MM.1S (cell line): ENCODE measurements around the gene FRAT2.

Experiments
- DNase-seq: peaks from one replicate; pipeline ENCODE4 v3.0.0-alpha.2; 2015
- H2AFZ ChIP-seq: fragments of 300-600 bp; sonication (generic); 2 replicates; pipeline ENCODE4 v1.6.0; 2016; ENCODE audit warnings: antibody characterized with exemption, low read length
- H3F3A ChIP-seq: fragments of 300-600 bp; sonication (generic); 2 replicates; pipeline ENCODE4 v1.6.1; 2016; ENCODE audit warnings: mild to moderate bottlenecking, antibody characterized with exemption, low read length, moderate library complexity, mixed read lengths; ENCODE audit not compliant: insufficient read depth
- H3K27ac ChIP-seq: fragments of 300-600 bp; sonication (generic); 2 replicates; pipeline ENCODE4 v1.5.1; 2016; ENCODE audit warnings: mild to moderate bottlenecking, low read length
- H3K27me3 ChIP-seq: fragments of 300-600 bp; sonication (generic); replicated peaks from 2 replicates; pipeline ENCODE4 v1.6.0; 2016; ENCODE audit warnings: low read length; ENCODE audit not compliant: insufficient read depth
- H3K36me3 ChIP-seq: fragments of 300-600 bp; sonication (generic); replicated peaks from 2 replicates; pipeline ENCODE4 v1.6.1; 2016; ENCODE audit warnings: mild to moderate bottlenecking, low read length, mixed read lengths; ENCODE audit not compliant: insufficient read depth
- H3K4me1 ChIP-seq: fragments of 300-600 bp; sonication (generic); 2 replicates; pipeline ENCODE4 v1.6.1; 2016; ENCODE audit warnings: low read length, mixed read lengths
- H3K4me2 ChIP-seq: fragments of 300-600 bp; sonication (generic); 2 replicates; pipeline ENCODE4 v1.6.0; 2016; ENCODE audit warnings: low read depth, low read length
- H3K4me3 ChIP-seq: fragments of 300-600 bp; sonication (generic); 2 replicates; pipeline ENCODE4 v1.5.1; 2016; ENCODE audit warnings: low read length, mixed read lengths
- H3K79me2 ChIP-seq: fragments of 300-600 bp; sonication (generic); 2 replicates; pipeline ENCODE4 v1.6.1; 2016; ENCODE audit warnings: mixed run types, low read length, mixed read lengths
- H3K9ac ChIP-seq: fragments of 300-600 bp; sonication (generic); 2 replicates; pipeline ENCODE4 v1.6.1; 2016; ENCODE audit warnings: low read length, mixed read lengths
- H3K9me2 ChIP-seq: fragments of 300-600 bp; sonication (generic); replicated peaks from 2 replicates; pipeline ENCODE4 v1.6.1; 2016; ENCODE audit warnings: mild to moderate bottlenecking, low read length, mixed read lengths; ENCODE audit not compliant: insufficient read depth
- H3K9me3 ChIP-seq: fragments of 300-600 bp; sonication (generic); replicated peaks from 2 replicates; pipeline ENCODE4 v1.6.1; 2016; ENCODE audit warnings: mild to moderate bottlenecking, low read length, mixed read lengths; ENCODE audit not compliant: insufficient read depth
- H4K20me1 ChIP-seq: fragments of 300-600 bp; sonication (generic); 2 replicates; pipeline ENCODE4 v1.6.1; 2016; ENCODE audit warnings: mild to moderate bottlenecking, low read length, moderate library complexity, mixed read lengths; ENCODE audit not compliant: insufficient read depth
- EZH2 ChIP-seq: fragments of 300-600 bp; sonication (generic); optimal IDR thresholded peaks from 2 replicates; pipeline ENCODE3; 2017; ENCODE audit warnings: low read depth, mild to moderate bottlenecking, antibody characterized with exemption, low read length, mixed read lengths
- EZH2phosphoT487 ChIP-seq: fragments of 300-600 bp; sonication (generic); IDR thresholded peaks from 2 replicates; pipeline ENCODE4 v1.6.1; 2018; ENCODE audit warnings: antibody characterized with exemption, low read length
- TF ChIP-seq, protein P1 (sequence below): fragments of 300-600 bp; sonication (generic); IDR thresholded peaks from 2 replicates; pipeline ENCODE4 v1.5.1; 2016; ENCODE audit warnings: antibody characterized with exemption, low read length, mixed read lengths

FRAT2 gene

DNA sequence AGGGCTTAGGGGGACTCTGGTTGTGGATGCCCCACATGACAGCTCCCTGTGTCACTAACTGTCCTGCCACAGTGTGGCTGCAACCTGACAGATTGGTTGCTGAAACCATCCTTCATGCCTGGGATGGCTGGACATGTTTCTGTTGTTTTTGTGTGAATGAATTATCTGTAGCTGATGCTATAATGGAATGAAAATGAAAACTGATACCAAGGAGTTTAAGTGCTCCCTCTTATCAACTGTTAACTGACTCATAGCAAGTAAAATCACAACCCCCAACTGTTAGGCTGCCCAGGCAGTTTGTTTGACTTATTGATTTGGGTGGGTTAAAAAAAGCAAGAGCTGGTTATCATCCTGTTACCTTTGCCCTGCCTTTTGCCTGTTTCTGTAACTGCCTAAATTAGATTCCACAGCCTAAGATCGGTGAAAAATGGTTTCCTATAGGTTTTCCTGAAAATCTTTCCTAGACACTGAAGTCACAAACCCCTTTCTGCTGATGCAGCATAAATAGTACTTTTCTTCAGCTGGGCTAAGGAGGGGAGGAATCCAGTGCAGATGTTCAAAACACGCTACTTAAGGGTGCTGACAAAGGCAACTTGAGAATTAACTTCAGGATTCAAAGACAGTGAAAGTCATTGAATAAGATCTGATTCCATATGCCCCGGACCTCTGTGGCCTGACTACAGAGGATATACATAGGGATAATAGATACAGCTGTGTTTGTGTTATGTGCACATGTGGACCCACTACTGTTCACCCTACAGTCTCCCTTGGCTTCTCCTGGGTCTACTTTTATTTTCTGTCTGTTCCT is 5.7 kb downstream of the FRAT2 start:
- no peaks in the 10 kb centered on the region for H3K9me2 ChIP-seq
- H2AFZ ChIP-seq = no peak overlapping the region
- H3K79me2 ChIP-seq = peaks cover 10% of the 10 kb centered on the region
- peaks cover 16% of the 10 kb centered on the region; the same call in 1 of the 2 replicates for H3K4me1 ChIP-seq
- H3F3A ChIP-seq = 0 out of 2 replicates have a peak, but pooled peaks cover 5% of the 10 kb centered on the region
- no peak overlapping the region for H3K27ac ChIP-seq
- H3K4me3 ChIP-seq = no peak overlapping the region
- H3K36me3 ChIP-seq = no peaks in the 10 kb centered on the region
- TF ChIP-seq, protein P1, sequence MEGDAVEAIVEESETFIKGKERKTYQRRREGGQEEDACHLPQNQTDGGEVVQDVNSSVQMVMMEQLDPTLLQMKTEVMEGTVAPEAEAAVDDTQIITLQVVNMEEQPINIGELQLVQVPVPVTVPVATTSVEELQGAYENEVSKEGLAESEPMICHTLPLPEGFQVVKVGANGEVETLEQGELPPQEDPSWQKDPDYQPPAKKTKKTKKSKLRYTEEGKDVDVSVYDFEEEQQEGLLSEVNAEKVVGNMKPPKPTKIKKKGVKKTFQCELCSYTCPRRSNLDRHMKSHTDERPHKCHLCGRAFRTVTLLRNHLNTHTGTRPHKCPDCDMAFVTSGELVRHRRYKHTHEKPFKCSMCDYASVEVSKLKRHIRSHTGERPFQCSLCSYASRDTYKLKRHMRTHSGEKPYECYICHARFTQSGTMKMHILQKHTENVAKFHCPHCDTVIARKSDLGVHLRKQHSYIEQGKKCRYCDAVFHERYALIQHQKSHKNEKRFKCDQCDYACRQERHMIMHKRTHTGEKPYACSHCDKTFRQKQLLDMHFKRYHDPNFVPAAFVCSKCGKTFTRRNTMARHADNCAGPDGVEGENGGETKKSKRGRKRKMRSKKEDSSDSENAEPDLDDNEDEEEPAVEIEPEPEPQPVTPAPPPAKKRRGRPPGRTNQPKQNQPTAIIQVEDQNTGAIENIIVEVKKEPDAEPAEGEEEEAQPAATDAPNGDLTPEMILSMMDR = no peak
- TF ChIP-seq EZH2phosphoT487 = no peak
- no peak for DNase-seq
- H4K20me1 ChIP-seq = no peaks in the 10 kb centered on the region
- H3K27me3 ChIP-seq = no peaks in the 10 kb centered on the region
- H3K9me3 ChIP-seq = no peaks in the 10 kb centered on the region
- H3K9ac ChIP-seq = no peak overlapping the region
- no peak overlapping the region for H3K4me2 ChIP-seq

DNA sequence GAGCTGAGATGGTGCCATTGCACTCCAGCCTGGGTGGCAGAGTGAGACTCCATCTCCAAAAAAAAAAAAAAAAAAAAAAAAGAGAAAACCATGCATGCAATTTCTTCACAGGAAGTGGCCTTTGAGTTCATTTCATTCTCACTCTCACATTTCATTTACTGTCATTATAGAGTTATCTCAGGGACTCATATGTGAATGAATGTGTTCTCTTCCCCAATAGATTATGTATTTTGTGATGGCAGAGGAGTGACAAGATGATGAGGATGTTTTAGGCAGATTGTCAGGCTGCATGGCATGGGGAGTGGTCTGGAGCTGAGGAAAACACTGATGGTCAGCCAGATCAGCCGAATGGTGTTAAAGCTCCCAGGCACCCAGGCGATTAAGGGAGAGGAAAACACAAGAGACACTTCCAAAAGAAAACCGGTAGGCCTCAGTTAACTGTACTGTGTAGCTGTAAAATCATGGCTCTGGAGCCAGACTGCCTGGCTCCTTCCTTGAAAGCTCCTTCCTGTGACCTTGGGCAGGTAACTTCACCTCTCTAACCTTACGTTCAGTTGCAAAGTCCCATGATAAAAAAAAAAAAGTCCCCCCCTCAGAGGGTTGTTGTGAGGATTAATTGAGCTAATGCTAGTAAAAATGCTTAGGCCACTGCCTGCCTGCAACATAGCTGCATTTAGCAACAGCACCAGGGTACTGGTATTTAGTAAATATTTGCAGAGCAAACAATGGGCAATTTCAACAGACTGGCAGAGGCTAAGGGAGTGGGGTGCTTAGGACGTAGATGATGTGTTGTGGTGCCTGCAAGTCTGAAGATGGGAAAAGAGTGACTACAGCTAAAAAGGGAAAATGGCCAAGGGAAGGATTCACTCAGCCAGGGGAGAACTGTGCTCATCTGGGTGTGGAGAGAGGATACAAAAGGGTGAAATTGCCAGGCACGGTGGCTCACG is 6.9 kb downstream of the FRAT2 start:
- Histone ChIP-seq H3K36me3 (no peaks in the 10 kb centered on the region), H3K79me2 (no peaks in the 10 kb centered on the region), H3K27me3 (no peaks in the 10 kb centered on the region), H3F3A (0 out of 2 replicates have a peak, but pooled peaks cover 5% of the 10 kb centered on the region), H3K27ac (no peak overlapping the region), H3K4me1 (peaks cover 9% of the 10 kb centered on the region; the same call in 1 of the 2 replicates), H3K4me2 (no peak overlapping the region), H3K9me3 (no peaks in the 10 kb centered on the region), H2AFZ (no peak overlapping the region), H3K9me2 (no peaks in the 10 kb centered on the region), H4K20me1 (no peaks in the 10 kb centered on the region), H3K9ac (no peak overlapping the region), H3K4me3 (no peak overlapping the region)
- TF ChIP-seq, protein P1 = no peak
- no peak for TF ChIP-seq EZH2
- no peak for TF ChIP-seq EZH2phosphoT487
- DNase-seq = no peak

DNA sequence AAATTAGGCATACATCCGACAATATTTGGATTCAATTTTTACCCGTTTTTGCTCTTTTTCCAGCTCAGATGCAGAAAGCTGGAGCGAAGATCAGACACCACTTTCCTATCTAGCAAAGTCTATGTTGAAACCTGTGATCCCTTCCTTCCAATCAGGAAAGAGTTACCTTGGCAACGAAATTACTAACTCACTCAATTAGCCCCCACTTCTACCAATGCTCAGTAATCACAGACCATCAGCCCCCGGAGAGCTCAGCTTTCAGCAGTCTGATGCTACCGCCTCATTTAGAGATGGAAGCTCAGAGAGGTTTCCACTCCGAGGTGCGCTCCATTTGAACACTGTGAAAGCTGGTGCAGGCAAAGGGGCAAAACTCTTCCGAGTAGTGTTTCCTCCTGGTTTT is 8.8 kb downstream of the FRAT2 start:
- no peak for TF ChIP-seq EZH2
- TF ChIP-seq, protein P1 = no peak
- no peak for TF ChIP-seq EZH2phosphoT487
- Histone ChIP-seq H3K4me3 (no peak overlapping the region), H3K27me3 (no peaks in the 10 kb centered on the region), H3K79me2 (no peaks in the 10 kb centered on the region), H3K9me3 (no peaks in the 10 kb centered on the region), H3F3A (0 out of 2 replicates have a peak, but pooled peaks cover 5% of the 10 kb centered on the region), H3K4me2 (no peak overlapping the region), H3K4me1 (peaks cover 15% of the 10 kb centered on the region; the same call in 1 of the 2 replicates), H4K20me1 (no peaks in the 10 kb centered on the region), H3K27ac (no peak overlapping the region), H3K9me2 (no peaks in the 10 kb centered on the region), H3K9ac (no peak overlapping the region), H2AFZ (no peak overlapping the region), H3K36me3 (no peaks in the 10 kb centered on the region)
- no peak for DNase-seq
